Activated naive CD8-positive, alpha-beta T cell treated with anti-CD3 and anti-CD28 coated beads, Interleukin-2, amount 50 U/mL, for 24 hours (primary cell): ENCODE data around the gene CABCOCO1.

Experiments
- ATAC-seq: fragments of 150-1000 bp; cut with Tn5 transposase; one replicate; pipeline ENCODE4 v1.10.0; 2021
- DNase-seq: peaks from one replicate; pipeline ENCODE4 v3.0.0; 2021
- H3K27ac Mint-ChIP-seq: one replicate; pipeline ENCODE4 v1.8.0; 2021; ENCODE audit warnings: mild to moderate bottlenecking, mixed read lengths
- H3K27me3 Mint-ChIP-seq: one replicate; pipeline ENCODE4 v1.8.0; 2021; ENCODE audit warnings: mixed read lengths
- H3K36me3 Mint-ChIP-seq: one replicate; pipeline ENCODE4 v1.8.0; 2021; ENCODE audit warnings: low read depth, mixed read lengths
- H3K4me1 Mint-ChIP-seq: one replicate; pipeline ENCODE4 v1.8.0; 2021; ENCODE audit warnings: mixed read lengths
- H3K4me3 Mint-ChIP-seq: one replicate; pipeline ENCODE4 v1.8.0; 2021; ENCODE audit warnings: mild to moderate bottlenecking, moderate library complexity, mixed read lengths
- H3K9me3 Mint-ChIP-seq: one replicate; pipeline ENCODE4 v1.8.0; 2021; ENCODE audit warnings: mixed read lengths

CABCOCO1 gene

DNA sequence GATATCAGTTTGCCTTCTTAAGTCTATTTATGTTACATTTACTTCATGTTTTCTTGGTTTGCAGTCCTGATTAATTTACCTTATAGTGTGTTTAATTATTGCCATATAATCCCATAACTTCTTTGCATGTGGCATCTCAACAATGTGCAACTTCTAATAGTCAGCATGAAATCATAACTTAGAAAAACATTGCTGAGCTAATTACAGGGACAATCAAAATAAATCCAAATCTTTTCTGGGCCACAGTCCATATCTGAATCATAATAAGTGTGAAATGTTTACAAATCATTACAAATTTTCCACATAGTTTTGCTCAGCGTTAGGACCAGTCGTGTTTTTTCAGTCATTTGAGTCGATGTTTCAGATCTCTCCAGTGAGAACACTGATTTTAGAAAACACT, 29.1 kb upstream of the CABCOCO1 start:
- DNase-seq (no peak), ATAC-seq (no peak)
- H3K27ac Mint-ChIP-seq: no peak overlapping the region
- H3K4me1 Mint-ChIP-seq: no peaks in the 10 kb centered on the region
- no peaks in the 10 kb centered on the region for H3K9me3 Mint-ChIP-seq
- no peak overlapping the region for H3K4me3 Mint-ChIP-seq
- no peaks in the 10 kb centered on the region for H3K36me3 Mint-ChIP-seq
- no peaks in the 10 kb centered on the region for H3K27me3 Mint-ChIP-seq

DNA sequence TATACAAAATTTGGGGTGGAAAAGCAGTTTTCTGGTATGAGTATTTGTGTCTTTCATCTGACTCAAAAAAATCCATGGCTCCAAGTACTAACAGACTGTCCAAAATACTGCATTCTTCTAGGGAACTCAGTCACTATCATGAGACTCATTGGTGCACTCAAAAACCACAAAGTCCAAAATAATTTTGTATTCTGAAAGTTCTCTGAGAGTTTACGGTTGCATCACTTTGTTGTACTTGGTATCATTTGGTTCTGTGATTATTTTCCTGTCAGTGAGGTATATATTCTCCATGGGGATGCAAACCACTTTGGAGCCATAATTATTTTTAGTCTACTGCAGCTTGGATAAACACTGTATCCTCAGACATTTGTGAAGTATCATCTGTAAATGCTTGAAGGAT, 28.0 kb upstream of the CABCOCO1 start:
- H3K4me1 Mint-ChIP-seq: no peaks in the 10 kb centered on the region
- DNase-seq: no peak
- no peaks in the 10 kb centered on the region for H3K27me3 Mint-ChIP-seq
- H3K9me3 Mint-ChIP-seq: no peaks in the 10 kb centered on the region
- no peaks in the 10 kb centered on the region for H3K36me3 Mint-ChIP-seq
- no peak for ATAC-seq
- H3K27ac Mint-ChIP-seq: no peak overlapping the region
- no peak overlapping the region for H3K4me3 Mint-ChIP-seq

DNA sequence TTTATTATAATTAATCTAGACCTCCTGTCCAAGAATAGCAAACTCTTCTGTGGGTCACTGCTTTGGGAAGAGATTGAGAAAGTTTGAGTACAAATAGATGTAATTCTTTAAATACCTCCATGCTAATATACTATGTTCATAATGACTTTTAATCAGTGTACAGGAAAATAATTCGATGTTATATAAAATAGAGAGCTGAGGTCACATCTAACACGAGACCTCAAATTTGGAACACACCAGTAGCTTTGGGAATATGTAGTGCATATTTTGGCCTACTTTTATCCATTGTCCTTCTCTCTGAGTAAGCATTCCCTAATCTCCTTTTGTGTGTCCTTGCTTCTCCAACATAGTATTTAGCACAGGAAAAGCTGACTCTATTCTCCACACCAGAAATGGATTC, 27.3 kb upstream of the CABCOCO1 start:
- no peaks in the 10 kb centered on the region for H3K9me3 Mint-ChIP-seq
- H3K36me3 Mint-ChIP-seq: no peaks in the 10 kb centered on the region
- H3K27ac Mint-ChIP-seq: no peak overlapping the region
- DNase-seq (no peak), ATAC-seq (no peak)
- H3K4me3 Mint-ChIP-seq: no peak overlapping the region
- H3K4me1 Mint-ChIP-seq: no peaks in the 10 kb centered on the region
- H3K27me3 Mint-ChIP-seq: peaks cover 2% of the 10 kb centered on the region

DNA sequence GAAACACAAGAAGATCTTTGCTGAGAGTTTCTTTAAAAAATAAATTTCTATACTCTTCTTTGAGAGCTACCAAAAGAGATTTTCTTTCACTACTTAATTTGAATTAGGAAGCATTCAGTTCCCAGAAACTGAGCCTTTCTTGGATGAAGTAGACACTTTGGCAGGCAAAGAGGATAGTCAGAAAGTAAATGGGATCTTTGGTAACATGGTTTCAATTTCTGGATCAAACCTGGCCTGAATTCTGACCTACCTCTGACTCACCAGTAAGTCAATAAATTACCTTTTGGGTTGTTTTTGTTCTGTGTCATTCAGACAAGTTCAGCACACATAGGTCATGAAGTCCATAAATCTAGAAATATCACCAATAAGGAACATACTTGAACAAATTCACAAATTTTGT, 26.8 kb upstream of the CABCOCO1 start:
- DNase-seq: no peak
- H3K27me3 Mint-ChIP-seq: peaks cover 2% of the 10 kb centered on the region
- no peaks in the 10 kb centered on the region for H3K4me1 Mint-ChIP-seq
- H3K36me3 Mint-ChIP-seq: no peaks in the 10 kb centered on the region
- no peak overlapping the region for H3K27ac Mint-ChIP-seq
- no peaks in the 10 kb centered on the region for H3K9me3 Mint-ChIP-seq
- ATAC-seq: no peak
- no peak overlapping the region for H3K4me3 Mint-ChIP-seq

DNA sequence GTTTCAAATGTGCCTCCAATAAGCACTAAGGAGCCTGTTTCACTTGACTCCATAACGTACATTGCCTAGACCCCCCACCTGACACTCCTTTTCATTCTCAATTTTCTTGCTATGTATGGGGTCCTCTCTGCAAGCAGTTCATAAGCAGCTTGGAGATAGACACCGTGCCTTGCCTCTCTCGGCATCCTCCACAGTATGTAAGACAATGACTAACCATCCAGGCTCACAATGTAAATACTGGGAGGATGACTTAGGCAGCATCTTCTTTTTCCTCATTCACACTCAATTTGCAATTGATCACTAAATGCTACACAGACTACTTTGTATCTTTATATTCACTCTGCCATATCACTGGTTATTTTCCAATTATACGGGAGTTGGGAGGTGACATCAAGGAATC, 22.8 kb upstream of the CABCOCO1 start:
- no peaks in the 10 kb centered on the region for H3K4me1 Mint-ChIP-seq
- H3K27ac Mint-ChIP-seq: no peak overlapping the region
- peaks cover 2% of the 10 kb centered on the region for H3K27me3 Mint-ChIP-seq
- no peaks in the 10 kb centered on the region for H3K9me3 Mint-ChIP-seq
- H3K4me3 Mint-ChIP-seq: no peak overlapping the region
- DNase-seq (no peak), ATAC-seq (no peak)
- no peaks in the 10 kb centered on the region for H3K36me3 Mint-ChIP-seq

DNA sequence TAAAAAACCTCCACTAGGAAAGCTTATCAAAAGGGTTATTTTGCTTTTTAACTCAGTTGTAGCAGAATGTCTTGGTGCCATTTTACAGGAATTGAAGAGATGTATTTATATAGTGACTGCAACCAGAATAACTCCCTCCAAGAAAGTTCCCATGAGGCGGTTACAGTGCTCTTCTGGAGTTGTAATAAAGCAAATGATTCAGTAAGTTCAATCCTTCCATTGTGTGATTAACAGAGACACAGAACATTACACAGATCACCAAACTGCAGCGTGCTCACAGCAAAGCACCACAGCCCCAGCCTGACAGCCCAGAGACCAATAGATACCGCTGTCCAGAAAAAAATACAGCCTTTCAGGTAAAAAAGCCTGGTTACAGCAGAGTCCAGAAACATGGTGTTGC, 21.9 kb upstream of the CABCOCO1 start:
- Mint-ChIP-seq H3K36me3 (no peaks in the 10 kb centered on the region), H3K27me3 (peaks cover 2% of the 10 kb centered on the region), H3K27ac (no peak overlapping the region), H3K4me3 (no peak overlapping the region), H3K9me3 (no peaks in the 10 kb centered on the region), H3K4me1 (no peaks in the 10 kb centered on the region)
- ATAC-seq (no peak), DNase-seq (no peak)

DNA sequence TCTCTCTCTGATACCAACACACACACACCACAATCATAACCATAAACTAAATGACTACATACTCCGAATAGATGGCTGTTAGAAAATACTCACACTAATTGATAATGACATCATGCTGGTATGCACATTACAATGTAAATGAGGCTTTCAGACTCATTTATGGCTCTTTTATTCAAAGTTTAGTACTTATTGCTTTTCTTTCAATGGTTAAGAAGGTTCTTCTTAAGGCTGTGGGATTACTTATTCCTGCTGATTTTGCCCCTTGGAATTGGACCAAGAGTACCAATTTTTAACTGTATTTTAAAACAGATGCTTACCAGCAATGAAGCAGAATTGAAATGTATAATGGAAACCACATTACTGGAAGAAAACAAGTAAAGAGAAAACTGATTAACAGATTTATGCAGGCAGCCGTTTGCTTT, 20.6 kb upstream of the CABCOCO1 start:
- H3K9me3 Mint-ChIP-seq: no peaks in the 10 kb centered on the region
- H3K36me3 Mint-ChIP-seq: no peaks in the 10 kb centered on the region
- DNase-seq (no peak), ATAC-seq (no peak)
- H3K27ac Mint-ChIP-seq: no peak overlapping the region
- H3K27me3 Mint-ChIP-seq: peaks cover 2% of the 10 kb centered on the region
- no peak overlapping the region for H3K4me3 Mint-ChIP-seq
- no peaks in the 10 kb centered on the region for H3K4me1 Mint-ChIP-seq

DNA sequence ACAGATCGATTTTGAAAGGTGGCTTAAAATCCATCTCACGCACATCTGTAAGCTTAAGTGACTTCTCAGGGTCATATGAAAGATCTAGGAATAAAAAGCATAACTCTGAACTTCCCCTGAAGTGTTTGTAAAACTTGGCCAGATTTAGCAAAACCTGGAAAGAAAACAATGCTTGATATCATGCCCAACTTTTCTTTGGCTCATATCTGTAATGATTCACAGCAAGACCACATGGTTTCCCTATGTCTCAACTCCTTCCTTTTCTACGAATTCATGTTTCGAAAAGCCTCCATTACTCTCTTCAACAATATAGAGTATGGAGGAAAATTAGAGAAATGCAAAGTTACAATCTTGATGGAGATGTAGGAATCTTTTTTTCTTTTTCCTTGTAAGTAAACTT, 20.1 kb upstream of the CABCOCO1 start:
- no peaks in the 10 kb centered on the region for H3K9me3 Mint-ChIP-seq
- H3K27me3 Mint-ChIP-seq: peaks cover 2% of the 10 kb centered on the region
- H3K36me3 Mint-ChIP-seq: no peaks in the 10 kb centered on the region
- H3K4me3 Mint-ChIP-seq: no peak overlapping the region
- H3K27ac Mint-ChIP-seq: no peak overlapping the region
- H3K4me1 Mint-ChIP-seq: no peaks in the 10 kb centered on the region
- ATAC-seq: no peak
- no peak for DNase-seq

DNA sequence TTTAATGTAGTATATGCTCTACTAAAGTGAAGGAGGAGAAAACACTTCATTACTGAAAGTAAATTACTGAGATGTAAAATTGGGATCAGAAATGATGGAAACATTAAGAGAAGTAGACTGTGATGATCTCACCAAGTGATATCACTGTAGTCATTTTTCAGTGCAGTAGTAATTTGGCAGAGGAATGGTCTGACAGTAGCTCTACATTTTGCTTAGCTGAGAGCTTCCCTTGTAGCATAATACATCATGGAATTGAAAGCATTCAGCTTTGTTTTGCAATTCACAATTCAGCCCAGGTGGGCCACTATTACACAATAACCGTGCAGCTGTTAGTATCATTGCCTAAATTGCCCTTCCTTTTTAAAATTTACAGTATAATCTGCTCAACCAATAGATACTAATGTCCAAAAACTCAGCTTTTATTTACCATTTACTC, 19.4 kb upstream of the CABCOCO1 start:
- Mint-ChIP-seq H3K36me3 (no peaks in the 10 kb centered on the region), H3K27me3 (peaks cover 2% of the 10 kb centered on the region), H3K27ac (no peak overlapping the region), H3K4me3 (no peak overlapping the region), H3K9me3 (no peaks in the 10 kb centered on the region), H3K4me1 (no peaks in the 10 kb centered on the region)
- DNase-seq (no peak), ATAC-seq (no peak)

DNA sequence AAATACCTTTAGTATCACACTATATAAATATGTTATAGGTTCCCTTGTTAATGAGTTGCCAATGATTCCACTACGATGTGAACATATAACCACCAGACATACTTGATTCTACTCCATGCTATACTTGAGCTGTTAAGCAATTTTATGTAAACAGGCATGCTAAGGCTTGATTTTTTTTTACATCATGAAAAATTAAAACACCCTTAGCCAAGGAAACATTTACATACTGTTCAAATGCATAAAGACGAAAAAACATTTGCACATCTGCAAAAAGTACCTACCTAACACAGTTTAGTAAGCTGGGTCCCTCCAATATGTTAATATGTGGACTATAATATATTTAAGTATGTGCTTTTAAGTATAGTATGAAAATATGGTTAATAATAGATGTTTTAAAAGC, 9.0 kb upstream of the CABCOCO1 start:
- Mint-ChIP-seq H3K9me3 (no peaks in the 10 kb centered on the region), H3K36me3 (no peaks in the 10 kb centered on the region), H3K27me3 (peaks cover 7% of the 10 kb centered on the region), H3K4me3 (no peak overlapping the region), H3K4me1 (no peaks in the 10 kb centered on the region), H3K27ac (no peak overlapping the region)
- DNase-seq (no peak), ATAC-seq (no peak)

DNA sequence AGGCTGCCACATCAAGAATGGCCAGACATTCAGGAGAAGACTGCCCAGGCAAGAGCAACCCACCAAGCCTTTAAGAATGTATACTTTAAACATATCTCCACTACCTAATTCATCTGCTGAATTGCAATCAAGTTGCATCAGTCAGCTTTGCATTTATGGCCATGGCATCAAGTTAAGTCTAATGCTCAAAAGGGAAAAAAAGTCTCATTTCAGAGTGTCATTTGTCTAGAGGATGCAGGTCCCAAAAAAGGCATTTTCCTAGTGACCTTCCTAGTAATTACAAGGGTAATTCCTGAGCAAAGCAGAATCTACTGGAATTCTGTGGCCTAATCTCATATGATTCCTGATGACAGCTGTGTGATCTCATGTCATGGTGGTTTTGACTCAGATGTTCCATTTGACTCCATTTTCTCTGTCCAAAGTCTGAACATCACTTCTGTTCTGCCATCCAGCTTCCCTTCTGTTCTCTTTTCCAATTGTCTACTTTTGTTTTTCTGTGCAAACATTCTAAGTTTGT, 7.3 kb upstream of the CABCOCO1 start:
- no peak overlapping the region for H3K27ac Mint-ChIP-seq
- H3K27me3 Mint-ChIP-seq: peaks cover 14% of the 10 kb centered on the region
- no peaks in the 10 kb centered on the region for H3K9me3 Mint-ChIP-seq
- no peaks in the 10 kb centered on the region for H3K36me3 Mint-ChIP-seq
- H3K4me1 Mint-ChIP-seq: no peaks in the 10 kb centered on the region
- no peak for ATAC-seq
- DNase-seq: no peak
- no peak overlapping the region for H3K4me3 Mint-ChIP-seq

DNA sequence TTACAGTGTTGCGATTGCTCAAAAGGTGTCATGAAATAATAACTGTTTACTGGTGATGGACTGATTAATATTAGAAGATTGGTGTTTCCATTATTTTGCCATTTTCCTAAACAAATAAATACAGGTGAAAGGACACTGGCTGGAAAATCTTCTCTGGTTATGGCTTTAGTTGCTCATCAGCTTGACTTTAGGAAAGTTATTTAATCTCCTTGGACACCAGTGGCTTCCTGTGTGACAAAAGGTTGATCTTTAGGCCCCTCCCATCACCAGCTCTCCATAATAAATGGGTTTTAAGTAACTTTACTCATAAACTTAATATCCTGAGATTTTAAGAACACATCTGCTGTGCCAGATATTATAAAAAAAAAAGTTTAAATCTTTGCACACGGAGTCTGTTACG, 737 bp downstream of the CABCOCO1 start:
- Mint-ChIP-seq H3K4me3 (no peak overlapping the region), H3K27me3 (peaks cover 33% of the 10 kb centered on the region), H3K27ac (no peak overlapping the region), H3K36me3 (no peaks in the 10 kb centered on the region), H3K9me3 (no peaks in the 10 kb centered on the region), H3K4me1 (peaks cover 2% of the 10 kb centered on the region)
- no peak for DNase-seq
- no peak for ATAC-seq

DNA sequence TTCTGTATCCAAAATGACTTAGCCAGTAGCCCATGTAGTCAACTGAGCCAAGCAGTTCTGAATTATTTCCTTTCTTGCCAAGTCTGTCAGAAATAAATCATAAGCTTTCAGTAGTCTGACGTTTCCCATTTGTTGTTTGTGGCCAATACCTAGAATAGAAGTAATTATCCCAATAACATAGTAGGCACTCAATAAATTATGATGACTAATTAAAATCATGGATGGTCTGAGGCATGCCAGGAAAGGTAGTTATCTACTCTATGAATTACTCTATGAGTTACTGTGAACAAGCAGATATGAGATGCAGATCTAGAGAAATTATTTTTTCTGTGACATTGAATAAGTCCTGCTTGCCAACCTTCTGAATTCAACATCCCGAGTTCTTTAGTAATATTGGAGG, 2.3 kb downstream of the CABCOCO1 start:
- Mint-ChIP-seq H3K27me3 (peaks cover 28% of the 10 kb centered on the region), H3K27ac (no peak overlapping the region), H3K36me3 (no peaks in the 10 kb centered on the region), H3K9me3 (no peaks in the 10 kb centered on the region), H3K4me1 (peaks cover 2% of the 10 kb centered on the region), H3K4me3 (no peak overlapping the region)
- no peak for DNase-seq
- no peak for ATAC-seq

DNA sequence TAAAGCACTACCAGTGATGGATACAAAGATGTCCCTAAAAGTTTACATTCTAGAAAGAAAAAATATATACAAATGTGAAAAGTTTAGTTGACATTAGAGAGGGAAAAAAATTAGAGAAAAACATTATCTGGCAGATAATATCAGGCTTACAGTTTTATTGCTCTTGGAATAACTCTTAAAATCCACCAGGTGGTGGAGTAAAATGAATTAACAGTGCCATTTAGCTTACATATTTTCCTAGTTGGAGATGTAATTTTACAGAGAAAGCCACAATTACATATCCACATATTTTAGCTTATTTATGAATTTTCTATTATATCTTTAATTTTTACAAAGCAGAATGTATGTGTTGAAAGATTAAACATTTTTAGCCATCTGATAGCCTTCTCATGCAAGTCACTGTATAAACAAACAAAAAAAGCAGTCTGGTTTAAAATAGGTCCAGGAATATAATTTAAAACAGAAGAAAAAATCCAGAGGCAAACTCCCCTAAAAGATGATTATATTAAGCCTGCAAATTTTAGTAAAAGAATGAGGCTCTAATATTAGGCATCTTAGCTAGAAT, 6.5 kb downstream of the CABCOCO1 start:
- H3K9me3 Mint-ChIP-seq: no peaks in the 10 kb centered on the region
- H3K27me3 Mint-ChIP-seq: peaks cover 12% of the 10 kb centered on the region
- no peaks in the 10 kb centered on the region for H3K36me3 Mint-ChIP-seq
- ATAC-seq: no peak
- H3K4me1 Mint-ChIP-seq: no peaks in the 10 kb centered on the region
- DNase-seq: no peak
- H3K4me3 Mint-ChIP-seq: no peak overlapping the region
- no peak overlapping the region for H3K27ac Mint-ChIP-seq

DNA sequence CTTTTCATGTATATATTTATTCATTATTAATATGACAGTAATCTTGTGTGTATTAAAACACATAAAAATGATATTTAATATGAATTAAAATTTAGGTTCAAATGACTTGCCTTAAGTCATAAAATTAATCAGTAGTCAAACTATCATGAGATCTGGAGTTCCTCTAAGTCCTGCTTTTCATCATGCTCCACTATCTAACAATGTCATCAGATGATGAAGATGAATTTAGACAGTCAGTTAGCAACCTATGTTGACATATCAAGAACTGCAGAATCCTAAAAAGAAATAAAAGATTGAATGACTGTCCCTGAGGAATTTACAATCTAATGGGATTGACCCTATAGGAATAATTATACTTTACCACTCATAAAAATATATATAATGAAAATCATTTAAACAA, 7.1 kb downstream of the CABCOCO1 start:
- Mint-ChIP-seq H3K4me3 (no peak overlapping the region), H3K36me3 (no peaks in the 10 kb centered on the region), H3K9me3 (no peaks in the 10 kb centered on the region), H3K27ac (no peak overlapping the region), H3K27me3 (peaks cover 6% of the 10 kb centered on the region), H3K4me1 (no peaks in the 10 kb centered on the region)
- DNase-seq (no peak), ATAC-seq (no peak)

DNA sequence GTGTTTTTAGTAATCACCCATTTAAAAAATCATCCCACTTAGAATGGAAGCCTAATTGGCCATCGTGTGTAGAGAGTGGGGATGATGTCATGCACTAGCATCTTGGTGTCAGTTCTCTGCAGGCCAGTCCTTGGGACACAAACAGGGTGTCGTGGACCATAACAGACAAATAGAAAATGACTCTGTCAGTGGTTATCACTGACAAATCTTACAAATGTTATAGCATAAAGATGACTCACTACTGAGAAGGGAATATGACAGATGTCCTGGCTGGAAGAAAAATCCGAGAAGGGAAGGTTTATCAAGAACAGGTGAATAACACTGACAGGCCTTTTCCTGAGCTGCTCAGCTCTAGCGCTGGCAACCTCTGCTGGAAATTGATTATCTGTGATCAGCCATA, 10.6 kb downstream of the CABCOCO1 start:
- Mint-ChIP-seq H3K27ac (no peak overlapping the region), H3K36me3 (no peaks in the 10 kb centered on the region), H3K9me3 (no peaks in the 10 kb centered on the region), H3K27me3 (peaks cover 2% of the 10 kb centered on the region), H3K4me1 (no peaks in the 10 kb centered on the region), H3K4me3 (no peak overlapping the region)
- ATAC-seq (no peak), DNase-seq (no peak)
